Measurements from ENCODE around the gene PCGF6.

DNA sequence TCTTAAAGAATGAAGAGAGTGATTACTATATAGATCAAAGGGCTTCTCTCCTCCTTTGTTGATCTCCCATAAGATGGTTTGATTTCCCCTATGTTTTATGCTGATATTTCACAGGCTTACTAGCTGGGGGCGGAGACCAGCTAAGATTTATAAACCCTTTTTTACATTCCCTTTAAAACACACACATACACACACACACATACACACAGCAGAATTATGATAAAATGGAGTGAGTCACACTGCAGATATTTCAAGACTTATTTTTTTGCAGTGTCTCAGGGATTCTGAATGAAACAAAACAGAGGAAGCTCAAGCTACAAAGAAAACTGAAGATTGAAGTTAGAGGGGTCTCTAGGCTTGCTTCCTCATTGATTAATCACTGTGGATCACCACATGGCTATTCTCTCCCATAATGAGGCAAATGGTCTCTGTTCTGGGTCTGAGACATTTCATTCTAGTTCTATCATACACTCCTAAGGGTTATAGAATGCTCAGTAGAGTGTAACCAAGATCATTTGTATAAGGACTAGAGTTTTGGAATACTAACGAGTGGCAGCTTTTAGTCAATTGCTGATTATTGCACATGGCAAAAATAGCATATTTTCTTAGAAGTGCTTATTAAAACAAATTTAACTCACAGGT is 55.4 kb downstream of the PCGF6 start:
- TF ChIP-seq POLR2AphosphoS5 (IDR thresholded peaks at IDR 0.05) = no peak
- TF ChIP-seq, protein P1, sequence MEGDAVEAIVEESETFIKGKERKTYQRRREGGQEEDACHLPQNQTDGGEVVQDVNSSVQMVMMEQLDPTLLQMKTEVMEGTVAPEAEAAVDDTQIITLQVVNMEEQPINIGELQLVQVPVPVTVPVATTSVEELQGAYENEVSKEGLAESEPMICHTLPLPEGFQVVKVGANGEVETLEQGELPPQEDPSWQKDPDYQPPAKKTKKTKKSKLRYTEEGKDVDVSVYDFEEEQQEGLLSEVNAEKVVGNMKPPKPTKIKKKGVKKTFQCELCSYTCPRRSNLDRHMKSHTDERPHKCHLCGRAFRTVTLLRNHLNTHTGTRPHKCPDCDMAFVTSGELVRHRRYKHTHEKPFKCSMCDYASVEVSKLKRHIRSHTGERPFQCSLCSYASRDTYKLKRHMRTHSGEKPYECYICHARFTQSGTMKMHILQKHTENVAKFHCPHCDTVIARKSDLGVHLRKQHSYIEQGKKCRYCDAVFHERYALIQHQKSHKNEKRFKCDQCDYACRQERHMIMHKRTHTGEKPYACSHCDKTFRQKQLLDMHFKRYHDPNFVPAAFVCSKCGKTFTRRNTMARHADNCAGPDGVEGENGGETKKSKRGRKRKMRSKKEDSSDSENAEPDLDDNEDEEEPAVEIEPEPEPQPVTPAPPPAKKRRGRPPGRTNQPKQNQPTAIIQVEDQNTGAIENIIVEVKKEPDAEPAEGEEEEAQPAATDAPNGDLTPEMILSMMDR (IDR thresholded peaks at IDR 0.05) = no peak
- TF ChIP-seq POLR2A (IDR thresholded peaks at IDR 0.05) = no peak
